RWPE2 (cell line): ENCODE data around the gene FXN.

Experiments
- ATAC-seq: fragments of 200-7000 bp; cut with Tn5 transposase; 3 replicates; pipeline ENCODE4 v1.9.1; 2021; ENCODE audit warnings: low read depth
- DNase-seq: peaks from one replicate; pipeline ENCODE4 v3.0.0-alpha.2; 2020; ENCODE audit warnings: low spot score
- H3K27ac ChIP-seq: fragments of 450-650 bp; 2 replicates; pipeline ENCODE4 v1.5.1; 2017; ENCODE audit warnings: mild to moderate bottlenecking; ENCODE audit not compliant: poor library complexity, severe bottlenecking
- H3K27me3 ChIP-seq: fragments of 250-450 bp; sonication (Bioruptor Pico); 2 replicates; pipeline ENCODE4 v1.5.1; 2021; ENCODE audit warnings: mild to moderate bottlenecking, moderate library complexity; ENCODE audit not compliant: insufficient read depth, poor library complexity, severe bottlenecking
- H3K36me3 ChIP-seq: fragments of 250-450 bp; sonication (Bioruptor Pico); 2 replicates; pipeline ENCODE4 v1.5.1; 2020; ENCODE audit warnings: low read depth, mild to moderate bottlenecking, moderate library complexity
- H3K4me1 ChIP-seq: fragments of 250-450 bp; sonication (Bioruptor Pico); 2 replicates; pipeline ENCODE4 v1.5.1; 2021; ENCODE audit warnings: mild to moderate bottlenecking, moderate library complexity; ENCODE audit not compliant: insufficient read depth, poor library complexity, severe bottlenecking
- H3K4me3 ChIP-seq: fragments of 250-450 bp; sonication (Bioruptor Pico); 2 replicates; pipeline ENCODE4 v1.5.1; 2021; ENCODE audit warnings: mild to moderate bottlenecking, moderate library complexity; ENCODE audit not compliant: severe bottlenecking
- H3K9me3 ChIP-seq: fragments of 250-450 bp; sonication (Bioruptor Pico); 2 replicates; pipeline ENCODE4 v1.5.1; 2021; ENCODE audit warnings: mild to moderate bottlenecking, moderate library complexity; ENCODE audit not compliant: severe bottlenecking
- CTCF ChIP-seq: fragments of 450-650 bp; IDR thresholded peaks from one replicate; pipeline ENCODE4 v1.5.1; 2017; ENCODE audit warnings: mild to moderate bottlenecking, moderate library complexity; ENCODE audit not compliant: poor library complexity, severe bottlenecking

FXN gene

GRCh38 chr9:69040646-69041045 lies 5.1 kb downstream of the FXN start:
- H3K27ac ChIP-seq, result no peak overlapping the region
- H3K27me3 ChIP-seq, result no peaks in the 10 kb centered on the region
- no peaks in the 10 kb centered on the region for H3K36me3 ChIP-seq
- DNase-seq (no peak), ATAC-seq (no peak)
- TF ChIP-seq CTCF, result no peak
- no peaks in the 10 kb centered on the region for H3K4me1 ChIP-seq
- no peak overlapping the region for H3K4me3 ChIP-seq
- H3K9me3 ChIP-seq, result no peaks in the 10 kb centered on the region

GRCh38 chr9:69044240-69045219 lies 9.0 kb downstream of the FXN start:
- Histone ChIP-seq H3K36me3 (peaks cover 19% of the 10 kb centered on the region; the same call in 1 of the 2 replicates), H3K4me3 (no peak overlapping the region), H3K27me3 (no peaks in the 10 kb centered on the region), H3K27ac (no peak overlapping the region), H3K9me3 (no peaks in the 10 kb centered on the region), H3K4me1 (no peaks in the 10 kb centered on the region)
- no peak for TF ChIP-seq CTCF
- no peak for DNase-seq
- peak; percentile 54 for ATAC-seq

- H3K4me3 ChIP-seq, result no peak overlapping the region
Observed at GRCh38 chr9:69045821-69046220, 10.3 kb downstream of the FXN start.

GRCh38 chr9:69046723-69047122 lies 11.2 kb downstream of the FXN start:
- Histone ChIP-seq H3K9me3 (no peaks in the 10 kb centered on the region), H3K27me3 (no peaks in the 10 kb centered on the region), H3K4me3 (no peak overlapping the region), H3K27ac (no peak overlapping the region), H3K36me3 (peaks cover 25% of the 10 kb centered on the region), H3K4me1 (no peaks in the 10 kb centered on the region)
- ATAC-seq (no peak), DNase-seq (no peak)
- TF ChIP-seq CTCF, result no peak

More at GRCh38 chr9:69045821-69046220, 10.3 kb downstream of the FXN start:
- no peak overlapping the region for H3K27ac ChIP-seq
- no peaks in the 10 kb centered on the region for H3K9me3 ChIP-seq
- no peak for DNase-seq
- no peak for TF ChIP-seq CTCF
- no peak for ATAC-seq
- H3K4me1 ChIP-seq, result no peaks in the 10 kb centered on the region
- peaks cover 25% of the 10 kb centered on the region for H3K36me3 ChIP-seq
- H3K27me3 ChIP-seq, result no peaks in the 10 kb centered on the region

GRCh38 chr9:69047371-69047770 lies 11.8 kb downstream of the FXN start:
- Histone ChIP-seq H3K27ac (no peak overlapping the region), H3K4me1 (no peaks in the 10 kb centered on the region), H3K36me3 (peaks cover 25% of the 10 kb centered on the region), H3K27me3 (no peaks in the 10 kb centered on the region), H3K4me3 (no peak overlapping the region), H3K9me3 (no peaks in the 10 kb centered on the region)
- DNase-seq, result no peak
- TF ChIP-seq CTCF, result no peak
- ATAC-seq, result no peak
